Islet of Langerhans (tissue), 1 donor: ENCODE measurements around the gene INO80E.
"Not testable (repeated sequence)": the region's sequence is repeated elsewhere in the genome, so short reads cannot be mapped to it uniquely, and the experiment has no call there.

Source experiments
- FAIRE-seq: peaks from one replicate; lab custom pipeline; 2011; peaks lifted over from hg19 to GRCh38; lab: Jason Lieb, UNC

The INO80E gene

GRCh38 chr16:30032083-30032819 lies 36.2 kb downstream of the INO80E start:
- FAIRE-seq: no peak

- no peak for FAIRE-seq
Measured at GRCh38 chr16:30033270-30033669, 37.2 kb downstream of the INO80E start.

GRCh38 chr16:30040221-30040620 lies 44.2 kb downstream of the INO80E start:
- no peak for FAIRE-seq

GRCh38 chr16:30040690-30041089 lies 44.6 kb downstream of the INO80E start:
- FAIRE-seq: not testable (repeated sequence)

- FAIRE-seq: peak; percentile 58
Measured at GRCh38 chr16:30041841-30042240, 45.8 kb downstream of the INO80E start.

GRCh38 chr16:30046178-30046577 lies 50.1 kb downstream of the INO80E start:
- no peak for FAIRE-seq

- no peak for FAIRE-seq
Measured at GRCh38 chr16:30046588-30046987, 50.5 kb downstream of the INO80E start.

GRCh38 chr16:30049871-30050270 lies 53.8 kb downstream of the INO80E start:
- FAIRE-seq: no peak

- no peak for FAIRE-seq
Measured at GRCh38 chr16:30051518-30051917, 55.5 kb downstream of the INO80E start.

- FAIRE-seq: no peak
Measured at GRCh38 chr16:30052671-30053372, 56.8 kb downstream of the INO80E start.

GRCh38 chr16:30053376-30054015 lies 57.5 kb downstream of the INO80E start:
- no peak for FAIRE-seq

- no peak for FAIRE-seq
Measured at GRCh38 chr16:30054451-30054850, 58.4 kb downstream of the INO80E start.

GRCh38 chr16:30054959-30055553 lies 59.0 kb downstream of the INO80E start:
- peak; percentile 27 for FAIRE-seq
